ENCODE measurements around the gene SIGLEC1. TPM values are rescaled to one million over a fixed set of nuclear protein-coding genes. Genes with fewer than 3 reads are reported as not detected.
A peak's percentile ranks its signal among the peaks of the same experiment; 100 is the strongest.

SIGLEC1 gene
- total and polyA plus RNA-seq, 2 donors = 0.90 to 21.9 TPM

DNA sequence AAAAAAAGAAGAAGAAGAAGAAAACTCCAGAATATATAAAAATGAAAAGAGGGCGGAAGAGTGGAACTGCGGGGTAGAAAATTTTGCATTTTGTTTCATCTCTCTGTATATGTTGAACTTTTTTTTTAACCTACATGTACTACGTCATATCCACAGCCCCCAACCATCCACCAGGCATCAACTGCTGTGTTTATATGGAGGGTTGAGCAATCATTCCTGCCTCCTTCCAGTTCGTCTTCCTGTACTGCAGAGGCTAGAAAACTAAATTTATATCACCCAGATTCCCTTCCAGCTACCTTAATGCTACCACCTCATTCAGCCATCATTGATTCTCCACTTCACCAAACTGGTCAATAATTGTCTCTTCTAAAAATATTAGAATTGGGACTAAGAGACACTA lies 9.5 kb upstream of the SIGLEC1 start:
- whole genome bisulfite sequencing = 97% methylated on average over 4 of the region's 4 CpGs
- Histone ChIP-seq H3K9me3 (ENCODE audit: control insufficient read depth in 2 of 2, insufficient read depth in 1 of 2, low read length in 1 of 2) (no peaks in the 10 kb centered on the region), H3K4me3 (ENCODE audit: low read length in 2 of 2) (no peak overlapping the region), H3K27ac (ENCODE audit: low read depth in 1 of 2, low read length in 1 of 2) (no peak overlapping the region), H3K27me3 (ENCODE audit: control insufficient read depth in 2 of 2, insufficient read depth in 1 of 2, low read length in 1 of 2) (peaks cover 0 to 3% of the 10 kb centered on the region in 2 donors), H3K4me1 (ENCODE audit: control insufficient read depth in 2 of 2, insufficient read depth in 2 of 2, low read length in 2 of 2) (no peaks in the 10 kb centered on the region), H3K36me3 (ENCODE audit: control insufficient read depth in 2 of 2, insufficient read depth in 2 of 2, low read length in 1 of 2) (no peaks in the 10 kb centered on the region)
- no peak for DNase-seq (ENCODE audit: low read depth in 6 of 9, low spot score in 9 of 9)

- Histone ChIP-seq H3K4me1 (ENCODE audit: control insufficient read depth in 2 of 2, insufficient read depth in 2 of 2, low read length in 2 of 2) (no peaks in the 10 kb centered on the region), H3K27ac (ENCODE audit: low read depth in 1 of 2, low read length in 1 of 2) (no peak overlapping the region), H3K4me3 (ENCODE audit: low read length in 2 of 2) (no peak overlapping the region), H3K27me3 (ENCODE audit: control insufficient read depth in 2 of 2, insufficient read depth in 1 of 2, low read length in 1 of 2) (peaks cover 0 to 3% of the 10 kb centered on the region in 2 donors), H3K36me3 (ENCODE audit: control insufficient read depth in 2 of 2, insufficient read depth in 2 of 2, low read length in 1 of 2) (no peaks in the 10 kb centered on the region), H3K9me3 (ENCODE audit: control insufficient read depth in 2 of 2, insufficient read depth in 1 of 2, low read length in 1 of 2) (no peaks in the 10 kb centered on the region)
- DNase-seq (ENCODE audit: low read depth in 6 of 9, low spot score in 9 of 9) = no peak
- 70% methylated on average over 6 of the region's 6 CpGs for WGBS
Observed at GRCh38 chr20:3720626-3721025, 8.2 kb upstream of the SIGLEC1 start.

GRCh38 chr20:3720068-3720467 lies 7.7 kb upstream of the SIGLEC1 start:
- H3K4me1 ChIP-seq (ENCODE audit: control insufficient read depth in 2 of 2, insufficient read depth in 2 of 2, low read length in 2 of 2) = no peaks in the 10 kb centered on the region
- H3K4me3 ChIP-seq (ENCODE audit: low read length in 2 of 2) = no peak overlapping the region
- WGBS = 81% methylated on average over 2 of the region's 2 CpGs

DNA sequence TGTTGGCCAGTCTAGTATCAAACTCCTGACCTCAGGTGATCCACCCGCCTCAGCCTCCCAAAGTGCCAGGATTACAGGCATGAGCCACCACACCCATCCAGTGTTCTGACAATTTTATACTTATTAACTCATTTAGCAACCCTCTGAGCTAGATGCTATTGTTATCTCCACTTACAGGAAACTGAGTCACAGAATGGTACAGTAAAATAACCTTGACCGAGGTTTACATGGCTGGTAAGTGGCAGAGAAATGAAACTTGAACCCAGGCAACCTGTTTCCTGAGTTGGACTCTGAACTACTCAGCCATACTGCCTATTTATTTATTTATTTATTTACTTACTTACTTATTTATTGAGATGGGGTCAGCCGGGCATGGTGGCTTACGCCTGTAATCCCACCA lies 6.6 kb upstream of the SIGLEC1 start:
- no peak overlapping the region for H3K27ac ChIP-seq (ENCODE audit: low read depth in 1 of 2, low read length in 1 of 2)
- H3K9me3 ChIP-seq (ENCODE audit: control insufficient read depth in 2 of 2, insufficient read depth in 1 of 2, low read length in 1 of 2) = no peaks in the 10 kb centered on the region
- H3K4me3 ChIP-seq (ENCODE audit: low read length in 2 of 2) = no peak overlapping the region
- H3K36me3 ChIP-seq (ENCODE audit: control insufficient read depth in 2 of 2, insufficient read depth in 2 of 2, low read length in 1 of 2) = no peaks in the 10 kb centered on the region
- H3K27me3 ChIP-seq (ENCODE audit: control insufficient read depth in 2 of 2, insufficient read depth in 1 of 2, low read length in 1 of 2) = peaks cover 0 to 3% of the 10 kb centered on the region in 2 donors
- no peak for DNase-seq (ENCODE audit: low read depth in 6 of 9, low spot score in 9 of 9)
- 97% methylated on average over 4 of the region's 4 CpGs for WGBS
- no peaks in the 10 kb centered on the region for H3K4me1 ChIP-seq (ENCODE audit: control insufficient read depth in 2 of 2, insufficient read depth in 2 of 2, low read length in 2 of 2)

More at GRCh38 chr20:3720068-3720467, 7.7 kb upstream of the SIGLEC1 start:
- H3K27me3 ChIP-seq (ENCODE audit: control insufficient read depth in 2 of 2, insufficient read depth in 1 of 2, low read length in 1 of 2) = peaks cover 0 to 3% of the 10 kb centered on the region in 2 donors
- no peak overlapping the region for H3K27ac ChIP-seq (ENCODE audit: low read depth in 1 of 2, low read length in 1 of 2)
- H3K9me3 ChIP-seq (ENCODE audit: control insufficient read depth in 2 of 2, insufficient read depth in 1 of 2, low read length in 1 of 2) = no peaks in the 10 kb centered on the region
- DNase-seq (ENCODE audit: low read depth in 6 of 9, low spot score in 9 of 9) = no peak
- H3K36me3 ChIP-seq (ENCODE audit: control insufficient read depth in 2 of 2, insufficient read depth in 2 of 2, low read length in 1 of 2) = no peaks in the 10 kb centered on the region

DNA sequence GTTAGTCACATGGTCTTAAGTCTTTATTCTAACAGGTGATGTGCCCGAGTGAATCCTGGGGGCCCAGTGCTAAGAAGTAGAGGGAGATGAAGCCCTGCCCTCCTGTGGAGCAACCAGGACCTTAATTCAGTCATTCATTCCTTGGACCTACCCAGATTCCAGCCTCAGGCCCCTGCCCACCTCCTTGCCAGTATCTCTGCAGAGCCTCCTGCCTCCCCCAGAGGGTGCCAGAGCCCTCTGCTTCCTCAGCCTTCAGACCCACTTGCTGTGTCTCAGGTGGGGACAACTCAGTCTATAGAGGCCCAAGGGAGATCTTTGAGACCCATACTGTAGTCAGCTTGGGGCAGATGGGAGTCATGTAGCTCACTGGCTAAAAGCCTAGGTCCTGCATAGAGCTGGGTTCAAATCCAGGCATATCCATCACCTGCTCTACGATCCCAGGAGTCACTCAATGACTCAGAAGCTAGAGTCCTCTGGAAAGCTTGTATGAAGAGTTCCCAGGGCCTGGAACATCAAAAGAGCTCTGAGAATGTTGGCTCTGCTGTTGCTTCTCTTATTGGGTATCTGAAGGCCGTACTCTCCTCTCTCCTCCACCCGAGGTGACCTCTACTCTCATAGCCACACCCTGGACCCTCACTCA lies 3.9 kb upstream of the SIGLEC1 start:
- peaks cover 0 to 9% of the 10 kb centered on the region in 2 donors for H3K27me3 ChIP-seq (ENCODE audit: control insufficient read depth in 2 of 2, insufficient read depth in 1 of 2, low read length in 1 of 2)
- H3K4me1 ChIP-seq (ENCODE audit: control insufficient read depth in 2 of 2, insufficient read depth in 2 of 2, low read length in 2 of 2) = no peaks in the 10 kb centered on the region
- 79% methylated on average over 4 of the region's 4 CpGs for WGBS
- no peak overlapping the region for H3K4me3 ChIP-seq (ENCODE audit: low read length in 2 of 2)
- no peaks in the 10 kb centered on the region for H3K36me3 ChIP-seq (ENCODE audit: control insufficient read depth in 2 of 2, insufficient read depth in 2 of 2, low read length in 1 of 2)
- peak in 6 of 9 donors; percentile 7 to 50 (median 22) for DNase-seq (ENCODE audit: low read depth in 6 of 9, low spot score in 9 of 9)
- H3K9me3 ChIP-seq (ENCODE audit: control insufficient read depth in 2 of 2, insufficient read depth in 1 of 2, low read length in 1 of 2) = no peaks in the 10 kb centered on the region
- no peak overlapping the region for H3K27ac ChIP-seq (ENCODE audit: low read depth in 1 of 2, low read length in 1 of 2)

DNA sequence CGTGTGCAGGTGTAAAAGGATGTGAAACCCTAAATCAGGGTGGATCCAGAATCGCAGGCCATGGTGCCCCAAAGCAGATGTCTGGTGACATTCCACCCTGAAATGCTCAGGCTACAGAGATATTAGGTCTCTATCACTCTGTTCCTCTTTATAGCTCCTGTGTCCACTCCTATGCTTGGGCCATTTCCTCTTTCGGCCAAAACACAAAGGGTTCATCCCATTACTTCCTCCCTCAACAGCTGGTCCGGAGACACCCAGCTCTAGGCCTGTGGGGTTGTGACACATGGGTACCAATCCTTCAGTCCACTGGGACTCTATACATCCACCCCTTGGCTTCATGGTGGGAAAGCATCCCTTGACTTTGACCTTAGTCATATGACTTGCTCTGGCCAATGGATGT lies 1.7 kb upstream of the SIGLEC1 start:
- DNase-seq (ENCODE audit: low read depth in 6 of 9, low spot score in 9 of 9) = no peak
- no peak overlapping the region for H3K27ac ChIP-seq (ENCODE audit: low read depth in 1 of 2, low read length in 1 of 2)
- peaks cover 0 to 8% of the 10 kb centered on the region in 2 donors for H3K27me3 ChIP-seq (ENCODE audit: control insufficient read depth in 2 of 2, insufficient read depth in 1 of 2, low read length in 1 of 2)
- H3K36me3 ChIP-seq (ENCODE audit: control insufficient read depth in 2 of 2, insufficient read depth in 2 of 2, low read length in 1 of 2) = no peaks in the 10 kb centered on the region
- H3K4me1 ChIP-seq (ENCODE audit: control insufficient read depth in 2 of 2, insufficient read depth in 2 of 2, low read length in 2 of 2) = peaks cover 0 to 4% of the 10 kb centered on the region in 2 donors
- H3K9me3 ChIP-seq (ENCODE audit: control insufficient read depth in 2 of 2, insufficient read depth in 1 of 2, low read length in 1 of 2) = no peaks in the 10 kb centered on the region
- WGBS = 92% methylated on average over 4 of the region's 4 CpGs
- no peak overlapping the region for H3K4me3 ChIP-seq (ENCODE audit: low read length in 2 of 2)

GRCh38 chr20:3711484-3711941 lies 887 bp downstream of the SIGLEC1 start:
- DNase-seq (ENCODE audit: low read depth in 6 of 9, low spot score in 9 of 9) = no peak
- peaks cover 0 to 4% of the 10 kb centered on the region in 2 donors for H3K4me1 ChIP-seq (ENCODE audit: control insufficient read depth in 2 of 2, insufficient read depth in 2 of 2, low read length in 2 of 2)
- H3K36me3 ChIP-seq (ENCODE audit: control insufficient read depth in 2 of 2, insufficient read depth in 2 of 2, low read length in 1 of 2) = no peaks in the 10 kb centered on the region
- peaks cover 0 to 8% of the 10 kb centered on the region in 2 donors for H3K27me3 ChIP-seq (ENCODE audit: control insufficient read depth in 2 of 2, insufficient read depth in 1 of 2, low read length in 1 of 2)
- no peak overlapping the region for H3K4me3 ChIP-seq (ENCODE audit: low read length in 2 of 2)
- H3K9me3 ChIP-seq (ENCODE audit: control insufficient read depth in 2 of 2, insufficient read depth in 1 of 2, low read length in 1 of 2) = no peaks in the 10 kb centered on the region
- 88% methylated on average over 4 of the region's 4 CpGs for WGBS
- H3K27ac ChIP-seq (ENCODE audit: low read depth in 1 of 2, low read length in 1 of 2) = no peak overlapping the region

DNA sequence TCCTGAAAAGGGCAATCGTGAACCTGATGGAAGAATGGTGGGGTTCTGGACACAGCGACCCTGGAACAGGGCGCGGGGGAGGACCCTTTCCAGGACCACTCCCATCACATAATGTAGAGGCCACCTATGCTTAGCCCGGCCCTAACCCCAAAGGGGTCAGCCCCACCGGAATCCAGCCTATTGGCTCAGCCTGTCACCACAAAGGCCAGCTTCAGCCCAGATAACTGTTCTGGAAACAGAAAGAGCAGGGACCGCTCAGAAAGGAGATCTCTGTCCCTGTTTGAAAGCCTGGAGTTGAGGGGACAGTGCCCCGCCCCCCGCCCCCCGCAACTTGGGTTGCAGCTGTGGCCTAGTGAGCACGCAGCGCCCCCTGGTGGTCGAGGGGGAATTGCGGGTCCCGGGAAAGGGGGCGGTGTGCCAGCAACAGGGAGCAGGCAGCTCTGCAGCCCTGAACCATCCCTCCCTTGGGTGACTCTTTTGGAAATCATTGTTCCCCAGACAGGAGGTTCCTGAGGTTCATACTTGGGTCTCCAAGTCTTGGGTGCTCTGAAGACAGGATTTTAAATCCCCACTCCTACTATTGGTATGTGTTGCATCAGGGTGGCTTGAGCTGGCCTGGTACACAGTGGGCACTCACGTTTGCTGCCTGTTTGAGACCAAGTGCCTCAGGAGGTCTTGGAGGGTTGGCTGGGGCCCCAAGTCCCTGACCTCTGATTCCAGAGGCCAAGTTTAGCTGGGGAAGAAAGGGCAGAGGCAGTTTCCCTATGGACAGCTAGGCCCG lies 1.5 kb downstream of the SIGLEC1 start:
- Histone ChIP-seq H3K4me1 (ENCODE audit: control insufficient read depth in 2 of 2, insufficient read depth in 2 of 2, low read length in 2 of 2) (peaks cover 0 to 4% of the 10 kb centered on the region in 2 donors), H3K36me3 (ENCODE audit: control insufficient read depth in 2 of 2, insufficient read depth in 2 of 2, low read length in 1 of 2) (no peaks in the 10 kb centered on the region), H3K27me3 (ENCODE audit: control insufficient read depth in 2 of 2, insufficient read depth in 1 of 2, low read length in 1 of 2) (peaks cover 0 to 8% of the 10 kb centered on the region in 2 donors), H3K27ac (ENCODE audit: low read depth in 1 of 2, low read length in 1 of 2) (no peak overlapping the region), H3K4me3 (ENCODE audit: low read length in 2 of 2) (no peak overlapping the region), H3K9me3 (ENCODE audit: control insufficient read depth in 2 of 2, insufficient read depth in 1 of 2, low read length in 1 of 2) (no peaks in the 10 kb centered on the region)
- 39% methylated on average over 18 of the region's 18 CpGs for WGBS
- DNase-seq (ENCODE audit: low read depth in 6 of 9, low spot score in 9 of 9) = peak; percentile 29 to 77 (median 53)

- WGBS = 70% methylated on average over 6 of the region's 6 CpGs
- H3K4me3 ChIP-seq (ENCODE audit: low read length in 2 of 2) = no peak overlapping the region
- H3K4me1 ChIP-seq (ENCODE audit: control insufficient read depth in 2 of 2, insufficient read depth in 2 of 2, low read length in 2 of 2) = peaks cover 0 to 4% of the 10 kb centered on the region in 2 donors
- H3K27ac ChIP-seq (ENCODE audit: low read depth in 1 of 2, low read length in 1 of 2) = no peak overlapping the region
- H3K9me3 ChIP-seq (ENCODE audit: control insufficient read depth in 2 of 2, insufficient read depth in 1 of 2, low read length in 1 of 2) = no peaks in the 10 kb centered on the region
- peaks cover 0 to 8% of the 10 kb centered on the region in 2 donors for H3K27me3 ChIP-seq (ENCODE audit: control insufficient read depth in 2 of 2, insufficient read depth in 1 of 2, low read length in 1 of 2)
- DNase-seq (ENCODE audit: low read depth in 6 of 9, low spot score in 9 of 9) = no peak
- H3K36me3 ChIP-seq (ENCODE audit: control insufficient read depth in 2 of 2, insufficient read depth in 2 of 2, low read length in 1 of 2) = no peaks in the 10 kb centered on the region
Observed at GRCh38 chr20:3710011-3710466, 2.4 kb downstream of the SIGLEC1 start.

Measured in thymus (tissue), 11 donors.